Astrocyte (in vitro differentiated cells and primary cell): Measurements from ENCODE around the gene GM2A. TPM values are rescaled to one million over a fixed set of nuclear protein-coding genes. Genes with fewer than 3 reads are reported as not detected.

Experiments
- DNase-seq: peaks from one replicate; pipeline ENCODE4 v3.0.0-alpha.2; 2010; ENCODE audit warnings: low read depth
- FAIRE-seq: peaks from 2 replicates; lab custom pipeline; 2011; peaks lifted over from hg19 to GRCh38; lab: Jason Lieb, UNC
- H2AFZ ChIP-seq: 2 replicates; pipeline ENCODE4 v1.6.0; 2012; ENCODE audit warnings: low read depth, low read length, inconsistent platforms
- H3K27ac ChIP-seq: 2 replicates; pipeline ENCODE4 v1.5.1; 2011; ENCODE audit warnings: low read depth, low read length, inconsistent platforms
- H3K27me3 ChIP-seq: 2 replicates; pipeline ENCODE4 v1.6.0; 2011; ENCODE audit warnings: low read length, inconsistent platforms; ENCODE audit not compliant: insufficient read depth
- H3K36me3 ChIP-seq: 2 replicates; pipeline ENCODE4 v1.5.1; 2011; ENCODE audit warnings: low read length, inconsistent platforms; ENCODE audit not compliant: insufficient read depth
- H3K4me1 ChIP-seq: 2 replicates; pipeline ENCODE4 v1.5.1; 2011; ENCODE audit warnings: low read length, inconsistent platforms; ENCODE audit not compliant: insufficient read depth
- H3K4me2 ChIP-seq: 2 replicates; pipeline ENCODE4 v1.6.0; 2012; ENCODE audit warnings: low read length, inconsistent platforms
- H3K4me3 ChIP-seq: 2 replicates; pipeline ENCODE4 v1.5.1; 2011; ENCODE audit warnings: low read depth, mild to moderate bottlenecking, low read length, inconsistent platforms; ENCODE audit not compliant: insufficient read depth
- H3K79me2 ChIP-seq: 2 replicates; pipeline ENCODE4 v1.6.0; 2012; ENCODE audit warnings: mild to moderate bottlenecking, low read length, inconsistent platforms; ENCODE audit not compliant: insufficient read depth
- H3K9ac ChIP-seq: 2 replicates; pipeline ENCODE4 v1.6.0; 2012; ENCODE audit warnings: mild to moderate bottlenecking, low read length, inconsistent platforms
- H3K9me3 ChIP-seq: 2 replicates; pipeline ENCODE4 v1.5.1; 2012; ENCODE audit warnings: low read depth, mild to moderate bottlenecking, low read length, inconsistent platforms; ENCODE audit not compliant: insufficient read depth
- H4K20me1 ChIP-seq: 2 replicates; pipeline ENCODE4 v1.6.0; 2012; ENCODE audit warnings: low read length, inconsistent platforms; ENCODE audit not compliant: insufficient read depth
- H3K27ac Mint-ChIP-seq: one replicate; pipeline ENCODE4 v1.8.0; 2021; ENCODE audit warnings: mild to moderate bottlenecking, mixed read lengths; ENCODE audit not compliant: unreplicated experiment
- H3K27me3 Mint-ChIP-seq: one replicate; pipeline ENCODE4 v1.8.0; 2021; ENCODE audit warnings: low read depth, mixed read lengths; ENCODE audit not compliant: unreplicated experiment
- H3K36me3 Mint-ChIP-seq: one replicate; pipeline ENCODE4 v1.8.0; 2021; ENCODE audit warnings: low read depth, mixed read lengths; ENCODE audit not compliant: unreplicated experiment
- H3K4me1 Mint-ChIP-seq: one replicate; pipeline ENCODE4 v1.8.0; 2021; ENCODE audit warnings: low read depth, mixed read lengths; ENCODE audit not compliant: unreplicated experiment
- H3K4me3 Mint-ChIP-seq: one replicate; pipeline ENCODE4 v1.8.0; 2021; ENCODE audit warnings: mild to moderate bottlenecking, moderate library complexity, mixed read lengths; ENCODE audit not compliant: unreplicated experiment
- H3K9me3 Mint-ChIP-seq: one replicate; pipeline ENCODE4 v1.8.0; 2021; ENCODE audit warnings: mild to moderate bottlenecking, mixed read lengths; ENCODE audit not compliant: unreplicated experiment
- CTCF ChIP-seq: IDR thresholded peaks from 2 replicates; pipeline ENCODE4 v1.5.1; 2011; ENCODE audit warnings: low read depth, mild to moderate bottlenecking, inconsistent platforms, low read length, moderate library complexity; ENCODE audit not compliant: insufficient read depth
- EZH2 ChIP-seq: IDR thresholded peaks from 2 replicates; pipeline ENCODE4 v1.6.1; 2012; ENCODE audit warnings: mild to moderate bottlenecking, low read length, inconsistent platforms; ENCODE audit not compliant: insufficient read depth
- total RNA-seq: library from RNA; stranded (reverse); gene quantifications from 2 replicates; pipeline ENCODE4 v1.2.1, GENCODE V29; 2021

The GM2A gene
- total RNA-seq, 1 donor from 2014 or later = 23.4 TPM

DNA sequence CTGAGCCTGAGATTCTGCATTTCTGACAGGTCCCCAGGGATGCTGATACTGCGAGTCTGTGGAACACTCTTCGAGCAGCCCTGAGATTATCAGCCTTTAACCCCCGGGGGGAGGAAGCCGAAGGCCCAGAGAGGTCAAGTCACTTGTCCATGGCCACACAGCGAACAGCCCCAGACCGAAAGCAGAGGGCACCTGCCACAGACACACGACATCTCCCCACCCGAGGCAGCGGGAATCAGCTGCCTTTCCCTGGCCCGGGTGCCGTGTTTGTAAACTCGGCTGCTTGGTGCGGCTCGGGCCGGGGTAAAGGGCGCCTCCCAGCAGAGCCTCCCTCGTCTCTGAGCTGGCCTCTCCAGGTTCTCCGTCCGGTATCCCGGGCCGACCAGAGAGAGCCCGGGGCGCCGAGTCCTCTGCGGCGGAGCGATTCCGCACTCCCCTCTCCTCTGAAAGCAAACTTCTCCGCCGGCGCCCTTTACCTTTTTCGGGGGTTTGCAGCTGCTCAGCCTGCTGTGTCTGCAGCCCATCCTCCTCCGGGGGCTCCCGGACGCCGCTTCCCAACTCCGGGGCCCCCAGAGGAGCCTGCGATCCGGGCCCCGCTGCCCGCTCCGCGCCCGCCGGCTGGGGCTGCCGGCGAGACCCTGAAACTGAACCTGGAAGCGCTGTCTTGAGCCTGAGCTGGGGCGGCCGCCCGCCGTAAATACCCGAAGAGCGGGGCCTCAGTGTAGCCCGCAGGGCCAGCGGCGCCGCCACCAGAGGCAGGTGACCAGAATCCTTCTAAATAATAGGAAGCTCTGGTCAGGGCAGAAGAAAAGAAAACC lies 29.3 kb upstream of the GM2A start, which contains the start of gene CCDC69:
CCDC69 (minus strand) TSS at position 646 of the 818 bp plus-strand sequence; CDS start at position 524, 122 bp downstream.
- Histone ChIP-seq H3K4me3 (peak within 1 kb of the TSS; percentile 58), H3K9me3 (no peaks in the 10 kb centered on the region), H3K9ac (peak within 1 kb of the TSS; percentile 70), H3K4me2 (peak within 1 kb of the TSS; percentile 85), H3K27me3 (no peaks in the 10 kb centered on the region), H2AFZ (peak within 1 kb of the TSS; percentile 68), H3K36me3 (no peaks in the 10 kb centered on the region), H4K20me1 (no peaks in the 10 kb centered on the region), H3K27ac (no peak within 1 kb of the TSS), H3K4me1 (no peaks in the 10 kb centered on the region), H3K79me2 (no peaks in the 10 kb centered on the region)
- FAIRE-seq (no peak), DNase-seq (peak; percentile 65)
- Mint-ChIP-seq H3K4me3 (peak within 1 kb of the TSS; percentile 79), H3K36me3 (no peaks in the 10 kb centered on the region), H3K27ac (no peak within 1 kb of the TSS), H3K9me3 (no peaks in the 10 kb centered on the region), H3K4me1 (peaks cover 2% of the 10 kb centered on the region), H3K27me3 (peaks cover 13% of the 10 kb centered on the region)
- TF ChIP-seq CTCF (no peak), EZH2 (no peak)

GRCh38 chr5:151224372-151224771 lies 28.6 kb upstream of the GM2A start:
- Histone ChIP-seq H3K27me3 (no peaks in the 10 kb centered on the region), H3K9me3 (no peaks in the 10 kb centered on the region), H3K4me3 (no peak overlapping the region), H2AFZ (no peak overlapping the region), H3K36me3 (no peaks in the 10 kb centered on the region), H3K4me2 (peak overlapping the region; percentile 85), H4K20me1 (no peaks in the 10 kb centered on the region), H3K4me1 (no peaks in the 10 kb centered on the region), H3K9ac (no peak overlapping the region), H3K79me2 (no peaks in the 10 kb centered on the region), H3K27ac (no peak overlapping the region)
- DNase-seq (no peak), FAIRE-seq (no peak)
- TF ChIP-seq EZH2 (no peak), CTCF (no peak)
- Mint-ChIP-seq H3K36me3 (no peaks in the 10 kb centered on the region), H3K27me3 (peaks cover 17% of the 10 kb centered on the region), H3K27ac (no peak overlapping the region), H3K4me3 (no peak overlapping the region), H3K9me3 (no peaks in the 10 kb centered on the region), H3K4me1 (peaks cover 2% of the 10 kb centered on the region)

DNA sequence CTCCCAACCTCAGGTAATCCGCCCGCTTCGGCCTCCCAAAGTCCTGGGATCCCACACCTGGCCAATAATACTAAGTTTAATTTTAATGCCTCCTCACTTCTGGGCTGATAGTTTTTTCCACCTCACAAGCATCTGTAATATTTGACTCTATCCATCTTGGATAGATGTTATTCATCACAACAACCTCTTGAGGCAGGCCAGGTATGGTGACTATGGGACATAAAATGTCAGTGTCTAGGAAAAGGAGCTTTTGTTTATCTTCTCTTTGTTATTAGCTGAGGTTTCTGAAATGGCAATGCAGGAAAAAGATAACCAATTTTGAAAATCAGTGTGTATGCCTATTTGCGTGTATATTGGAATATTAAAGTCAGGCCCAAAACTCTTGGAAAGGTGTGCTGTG lies 27.9 kb upstream of the GM2A start:
- no peaks in the 10 kb centered on the region for H3K79me2 ChIP-seq
- no peaks in the 10 kb centered on the region for H3K9me3 Mint-ChIP-seq
- H2AFZ ChIP-seq = no peak overlapping the region
- H3K9me3 ChIP-seq = no peaks in the 10 kb centered on the region
- H3K36me3 Mint-ChIP-seq = no peaks in the 10 kb centered on the region
- H3K27ac ChIP-seq = no peak overlapping the region
- H3K9ac ChIP-seq = no peak overlapping the region
- no peaks in the 10 kb centered on the region for H4K20me1 ChIP-seq
- TF ChIP-seq CTCF (no peak), EZH2 (no peak)
- H3K4me1 Mint-ChIP-seq = peaks cover 2% of the 10 kb centered on the region
- no peak overlapping the region for H3K4me2 ChIP-seq
- no peak overlapping the region for H3K27ac Mint-ChIP-seq
- no peaks in the 10 kb centered on the region for H3K36me3 ChIP-seq
- H3K27me3 ChIP-seq = peaks cover 5% of the 10 kb centered on the region
- H3K4me1 ChIP-seq = no peaks in the 10 kb centered on the region
- peak overlapping the region; percentile 11 for H3K4me3 Mint-ChIP-seq
- no peak overlapping the region for H3K4me3 ChIP-seq
- DNase-seq (no peak), FAIRE-seq (no peak)
- H3K27me3 Mint-ChIP-seq = peaks cover 20% of the 10 kb centered on the region
